CD8-positive, alpha-beta memory T cell (primary cell): ENCODE results near the gene USH1G. TPM values are rescaled to one million over a fixed set of nuclear protein-coding genes. Genes with fewer than 3 reads are reported as not detected.

Source experiments
- CTCF ChIA-PET: fragments of 350-600 bp; sonication (Branson Sonifier 250); formaldehyde crosslinking; loops from one replicate; lab custom pipeline; 2021; ENCODE audit warnings: antibody characterized with exemption; lab: Charles Lee
- POLR2A ChIA-PET: fragments of 350-600 bp; sonication (Branson Sonifier 250); formaldehyde crosslinking; loops from one replicate; lab custom pipeline; 2021; ENCODE audit warnings: antibody characterized with exemption; lab: Charles Lee
- DNase-seq, 5 donors: peaks; one replicate each; pipeline versions ENCODE4 v3.0.0 to v3.0.0-alpha.2; 2020 to 2022; ENCODE audit warnings: mixed read lengths in 1 of 5
- H3K27ac ChIP-seq: one replicate; pipeline ENCODE4 v1.7.0; 2013; ENCODE audit warnings: low read depth, mild to moderate bottlenecking, low read length, moderate library complexity
- H3K27me3 ChIP-seq: 2 replicates; pipeline ENCODE4 v1.7.0; 2013; ENCODE audit warnings: low read length, mild to moderate bottlenecking; ENCODE audit not compliant: insufficient read depth, poor library complexity, severe bottlenecking
- H3K36me3 ChIP-seq: 2 replicates; pipeline ENCODE4 v1.7.0; 2013; ENCODE audit warnings: mild to moderate bottlenecking, low read length, moderate library complexity; ENCODE audit not compliant: insufficient read depth
- H3K4me1 ChIP-seq: 2 replicates; pipeline ENCODE4 v1.7.0; 2013; ENCODE audit warnings: mild to moderate bottlenecking, low read length, moderate library complexity; ENCODE audit not compliant: insufficient read depth
- H3K4me3 ChIP-seq: 2 replicates; pipeline ENCODE4 v1.7.0; 2013; ENCODE audit warnings: mild to moderate bottlenecking, low read length
- H3K9me3 ChIP-seq: 2 replicates; pipeline ENCODE4 v1.7.0; 2013; ENCODE audit warnings: mild to moderate bottlenecking, low read length
- H3K27ac Mint-ChIP-seq, 8 donors: one replicate each; pipeline ENCODE4 v1.8.0; 2020 to 2021; ENCODE audit warnings: mixed read lengths in 8 of 8, mild to moderate bottlenecking in 6 of 8, inconsistent platforms in 3 of 8, moderate library complexity in 3 of 8
- H3K27me3 Mint-ChIP-seq, 2 donors: one replicate each; pipeline ENCODE4 v1.8.0; 2020 to 2021; ENCODE audit warnings: mixed read lengths in 2 of 2, mild to moderate bottlenecking in 1 of 2, moderate library complexity in 1 of 2
- H3K36me3 Mint-ChIP-seq, 3 donors: one replicate each; pipeline ENCODE4 v1.8.0; 2020 to 2021; ENCODE audit warnings: mixed read lengths in 3 of 3, inconsistent platforms in 1 of 3, mild to moderate bottlenecking in 1 of 3
- H3K4me1 Mint-ChIP-seq, 3 donors: one replicate each; pipeline ENCODE4 v1.8.0; 2020 to 2021; ENCODE audit warnings: mixed read lengths in 3 of 3, inconsistent platforms in 1 of 3, mild to moderate bottlenecking in 1 of 3
- H3K4me3 Mint-ChIP-seq, 7 donors: one replicate each; pipeline ENCODE4 v1.8.0; 2020 to 2021; ENCODE audit warnings: mixed read lengths in 7 of 7, mild to moderate bottlenecking in 6 of 7, moderate library complexity in 4 of 7, inconsistent platforms in 2 of 7
- H3K9me3 Mint-ChIP-seq, 5 donors: one replicate each; pipeline ENCODE4 v1.8.0; 2020 to 2022; ENCODE audit warnings: mixed read lengths in 5 of 5, mild to moderate bottlenecking in 3 of 5, moderate library complexity in 2 of 5, inconsistent platforms in 1 of 5
- polyA plus RNA-seq: library from polyadenylated mRNA; unstranded; fragments of 300-500 nt; fragmentation: Illumina TruSeq; gene quantifications from one replicate; pipeline ENCODE4 v1.2.3, GENCODE V29; 2021
- total RNA-seq, 2 experiments: library from RNA; stranded (reverse); gene quantifications; one replicate each; pipeline ENCODE4 v1.2.3, GENCODE V29; 2021

USH1G gene
- total and polyA plus RNA-seq, 3 experiments from 2014 or later, result not detected

DNA sequence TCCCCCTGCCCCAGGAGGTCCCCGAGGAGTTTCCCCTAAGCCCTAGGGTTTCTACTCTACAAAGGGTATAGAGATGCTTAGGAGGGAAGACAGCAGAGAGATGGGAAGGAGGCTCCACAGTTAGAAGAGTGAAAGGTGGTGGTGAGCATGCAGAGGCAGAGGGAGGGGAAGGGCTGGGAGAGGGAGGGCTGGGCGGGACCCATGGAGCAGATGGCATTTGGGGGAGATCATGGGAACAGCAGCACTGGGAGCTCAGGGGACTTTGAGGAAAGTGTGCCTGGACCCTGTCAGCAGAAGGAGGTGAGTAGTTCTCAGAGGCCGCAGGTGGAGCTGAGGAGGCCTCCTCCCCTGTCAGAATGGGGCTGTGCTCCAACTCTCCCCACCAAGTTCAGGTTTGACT, 12.0 kb upstream of the USH1G start:
- CTCF ChIA-PET, result interaction anchor here (0.7 to 1.0 kb wide), 2 partner anchors 23 to 28 kb away, joined by 3 read pairs; no protein-coding TSS in a partner anchor
- no peaks in the 10 kb centered on the region for H3K9me3 ChIP-seq
- H3K27ac Mint-ChIP-seq, result no peak overlapping the region
- H3K27me3 ChIP-seq, result peaks cover 26% of the 10 kb centered on the region
- H3K9me3 Mint-ChIP-seq, result no peaks in the 10 kb centered on the region
- no peak overlapping the region for H3K4me3 ChIP-seq
- DNase-seq, result no peak
- peaks cover 0 to 3% (median 0%) of the 10 kb centered on the region in 3 donors for H3K4me1 Mint-ChIP-seq
- no peak overlapping the region for H3K4me3 Mint-ChIP-seq
- no peak overlapping the region for H3K27ac ChIP-seq
- H3K4me1 ChIP-seq, result no peaks in the 10 kb centered on the region
- peaks cover 46 to 81% of the 10 kb centered on the region in 2 donors for H3K27me3 Mint-ChIP-seq
- H3K36me3 Mint-ChIP-seq, result no peaks in the 10 kb centered on the region
- POLR2A ChIA-PET, result no interaction called here
- H3K36me3 ChIP-seq, result no peaks in the 10 kb centered on the region

- Mint-ChIP-seq H3K4me3 (no peak overlapping the region), H3K27me3 (peaks cover 34 to 77% of the 10 kb centered on the region in 2 donors), H3K27ac (peak overlapping the region in 1 of 8 donors; percentile 70), H3K9me3 (no peaks in the 10 kb centered on the region), H3K4me1 (no peaks in the 10 kb centered on the region), H3K36me3 (no peaks in the 10 kb centered on the region)
- H3K27ac ChIP-seq, result no peak overlapping the region
- no peaks in the 10 kb centered on the region for H3K36me3 ChIP-seq
- H3K4me3 ChIP-seq, result no peak overlapping the region
- peaks cover 7% of the 10 kb centered on the region for H3K27me3 ChIP-seq
- no peak for DNase-seq
- POLR2A ChIA-PET, result no interaction called here
- H3K9me3 ChIP-seq, result no peaks in the 10 kb centered on the region
- CTCF ChIA-PET, result interaction anchor here (0.9 kb wide), 1 partner anchor 28 kb away, joined by 3 read pairs; no protein-coding TSS in a partner anchor
- H3K4me1 ChIP-seq, result no peaks in the 10 kb centered on the region
These were observed 7.5 kb upstream of the USH1G start for GRCh38 chr17:74930535-74931036.

DNA sequence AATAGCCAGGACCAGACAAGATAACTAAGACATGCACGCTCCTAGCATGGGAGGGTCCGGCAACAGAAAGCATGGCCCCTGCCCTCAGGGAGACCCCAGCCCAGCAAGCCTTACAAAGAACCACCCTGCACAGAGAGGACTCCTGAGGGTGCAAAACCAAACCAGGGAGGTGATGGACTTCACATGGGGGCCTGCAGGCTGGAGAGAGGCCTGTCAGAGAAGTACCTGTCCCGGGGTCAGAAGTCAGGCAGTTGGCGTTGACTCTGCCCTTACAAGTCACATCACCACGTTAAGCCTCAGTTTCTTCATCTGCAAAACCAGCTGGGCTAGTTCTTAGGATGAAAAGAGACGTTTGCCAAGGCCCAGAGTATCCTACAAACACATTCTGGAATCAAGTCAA, 5.7 kb upstream of the USH1G start:
- Histone ChIP-seq H3K27ac (no peak overlapping the region), H3K4me1 (peaks cover 8% of the 10 kb centered on the region), H3K27me3 (peaks cover 20% of the 10 kb centered on the region), H3K4me3 (no peak overlapping the region), H3K36me3 (no peaks in the 10 kb centered on the region), H3K9me3 (no peaks in the 10 kb centered on the region)
- Mint-ChIP-seq H3K27ac (no peak overlapping the region), H3K4me3 (no peak overlapping the region), H3K9me3 (no peaks in the 10 kb centered on the region), H3K27me3 (peaks cover 36 to 80% of the 10 kb centered on the region in 2 donors), H3K36me3 (no peaks in the 10 kb centered on the region), H3K4me1 (peaks cover 0 to 12% (median 3%) of the 10 kb centered on the region in 3 donors)
- CTCF ChIA-PET, result no interaction called here
- POLR2A ChIA-PET, result no interaction called here
- DNase-seq, result no peak

- Mint-ChIP-seq H3K27ac (peak overlapping the region in 1 of 8 donors; percentile 56), H3K36me3 (no peaks in the 10 kb centered on the region), H3K9me3 (no peaks in the 10 kb centered on the region), H3K4me1 (peaks cover 0 to 24% (median 5%) of the 10 kb centered on the region in 3 donors), H3K27me3 (peaks cover 39 to 72% of the 10 kb centered on the region in 2 donors), H3K4me3 (peak overlapping the region in 3 of 7 donors; percentile 16 to 29 (median 28))
- no peaks in the 10 kb centered on the region for H3K9me3 ChIP-seq
- no peak overlapping the region for H3K27ac ChIP-seq
- CTCF ChIA-PET, result interaction anchor here (0.7 to 3.1 kb wide), 2 partner anchors 33 to 267 kb away, joined by 4 to 21 read pairs; no protein-coding TSS in a partner anchor
- DNase-seq, result no peak
- H3K4me1 ChIP-seq, result peaks cover 9% of the 10 kb centered on the region
- peaks cover 33% of the 10 kb centered on the region for H3K27me3 ChIP-seq
- no peaks in the 10 kb centered on the region for H3K36me3 ChIP-seq
- H3K4me3 ChIP-seq, result no peak overlapping the region
- POLR2A ChIA-PET, result no interaction called here
These were observed 2.2 kb upstream of the USH1G start for GRCh38 chr17:74925242-74925641.

- Histone ChIP-seq H3K36me3 (no peaks in the 10 kb centered on the region), H3K27me3 (peaks cover 33% of the 10 kb centered on the region), H3K9me3 (no peaks in the 10 kb centered on the region), H3K27ac (no peak within 1 kb of the TSS), H3K4me1 (peaks cover 9% of the 10 kb centered on the region), H3K4me3 (no peak within 1 kb of the TSS)
- Mint-ChIP-seq H3K36me3 (no peaks in the 10 kb centered on the region), H3K4me3 (peak within 1 kb of the TSS in 6 of 7 donors; percentile 49 to 78 (median 64)), H3K4me1 (peaks cover 0 to 24% (median 5%) of the 10 kb centered on the region in 3 donors), H3K9me3 (no peaks in the 10 kb centered on the region), H3K27ac (no peak within 1 kb of the TSS), H3K27me3 (peaks cover 38 to 69% of the 10 kb centered on the region in 2 donors)
- CTCF ChIA-PET, result interaction anchor here (1.2 to 3.1 kb wide), 3 partner anchors 33 to 89 kb away, joined by 4 to 21 read pairs (median 14); no protein-coding TSS in a partner anchor
- DNase-seq, result no peak
- POLR2A ChIA-PET, result no interaction called here
These were observed 1.3 kb upstream of the USH1G start, which contains the start of gene OTOP2 for GRCh38 chr17:74924250-74924948. Gene OTOP2 (plus strand): TSS chr17:74924273. CDS start chr17:74924633, 360 bp downstream.

DNA sequence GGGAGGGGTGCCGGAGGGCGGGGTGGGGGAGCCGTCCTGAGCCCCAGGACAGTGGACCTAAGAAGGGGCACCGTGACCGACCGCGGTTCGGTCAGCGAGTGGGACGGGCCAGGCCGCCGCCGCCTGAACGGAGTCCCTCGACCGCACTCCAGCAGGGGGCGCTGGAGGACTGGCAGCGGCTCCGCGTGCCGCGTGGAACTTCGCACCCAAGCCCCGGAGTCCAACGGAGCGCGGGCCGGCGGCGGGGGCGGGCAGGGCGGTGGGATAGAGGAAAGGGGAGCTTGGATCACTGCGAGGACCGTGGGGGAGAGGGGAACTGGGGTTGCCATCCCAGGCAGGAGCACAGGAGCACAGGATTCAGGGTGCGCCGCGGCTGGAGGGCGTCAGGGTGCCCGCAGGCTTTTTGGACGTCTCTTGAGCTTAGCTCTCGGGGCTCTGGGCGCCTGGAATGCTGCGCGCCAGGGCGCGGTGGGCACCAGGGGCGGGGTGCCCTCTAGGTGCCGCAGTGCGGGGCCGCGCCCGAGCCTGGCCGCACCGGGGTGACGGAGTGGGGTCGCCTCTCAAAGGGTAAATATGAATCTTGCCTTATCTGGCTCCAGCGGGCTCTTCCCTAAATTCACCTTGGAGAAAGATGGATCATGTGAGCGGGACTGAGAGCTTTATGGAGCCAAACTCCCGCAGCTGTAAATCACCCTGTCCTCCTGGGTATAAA, 639 bp upstream of the USH1G start:
- DNase-seq, result peak; percentile 56 to 73 (median 62)
- H3K36me3 Mint-ChIP-seq, result no peaks in the 10 kb centered on the region
- ChIA-PET CTCF (interaction anchor here (1.2 to 3.1 kb wide), 3 partner anchors 34 to 90 kb away, joined by 4 to 21 read pairs (median 14); no protein-coding TSS in a partner anchor), POLR2A (interaction anchor here (0.6 kb wide), 1 partner anchor 37 kb away, joined by 3 read pairs; no protein-coding TSS in a partner anchor)
- H3K4me3 Mint-ChIP-seq, result peak overlapping the region in 6 of 7 donors; percentile 19 to 78 (median 56)
- Histone ChIP-seq H3K4me1 (peaks cover 9% of the 10 kb centered on the region), H3K27me3 (peaks cover 33% of the 10 kb centered on the region), H3K9me3 (no peaks in the 10 kb centered on the region), H3K36me3 (no peaks in the 10 kb centered on the region), H3K27ac (no peak overlapping the region), H3K4me3 (no peak overlapping the region)
- no peaks in the 10 kb centered on the region for H3K9me3 Mint-ChIP-seq
- no peak overlapping the region for H3K27ac Mint-ChIP-seq
- peaks cover 0 to 27% (median 5%) of the 10 kb centered on the region in 3 donors for H3K4me1 Mint-ChIP-seq
- H3K27me3 Mint-ChIP-seq, result peaks cover 38 to 71% of the 10 kb centered on the region in 2 donors

- peaks cover 34 to 64% of the 10 kb centered on the region in 2 donors for H3K27me3 Mint-ChIP-seq
- peak overlapping the region in 4 of 7 donors; percentile 7 to 81 (median 58) for H3K4me3 Mint-ChIP-seq
- H3K4me1 ChIP-seq, result peaks cover 9% of the 10 kb centered on the region
- no peaks in the 10 kb centered on the region for H3K36me3 Mint-ChIP-seq
- ChIA-PET CTCF (no interaction called here), POLR2A (no interaction called here)
- no peak overlapping the region for H3K27ac Mint-ChIP-seq
- DNase-seq, result no peak
- no peak overlapping the region for H3K27ac ChIP-seq
- peaks cover 33% of the 10 kb centered on the region for H3K27me3 ChIP-seq
- no peaks in the 10 kb centered on the region for H3K36me3 ChIP-seq
- H3K9me3 Mint-ChIP-seq, result no peaks in the 10 kb centered on the region
- peaks cover 0 to 27% (median 5%) of the 10 kb centered on the region in 3 donors for H3K4me1 Mint-ChIP-seq
- no peak overlapping the region for H3K4me3 ChIP-seq
- H3K9me3 ChIP-seq, result no peaks in the 10 kb centered on the region
These were observed 883 bp downstream of the USH1G start for GRCh38 chr17:74922172-74922571.
